NT2/D1 (cell line): Measurements from ENCODE around the gene PTPRN2.

Experiments
- SUZ12 ChIP-seq: IDR thresholded peaks from 2 replicates; pipeline ENCODE4 v1.6.1; 2011; ENCODE audit not compliant: insufficient read length, insufficient read depth; ENCODE audit errors: extremely low read depth
- YY1 ChIP-seq: IDR thresholded peaks from 2 replicates; pipeline ENCODE4 v1.6.1; 2011; ENCODE audit not compliant: insufficient read length, insufficient read depth
- ZNF274 ChIP-seq: IDR thresholded peaks from 2 replicates; pipeline ENCODE4 v1.6.1; 2011; ENCODE audit warnings: mild to moderate bottlenecking, low read depth, low read length

GRCh38 chr7:157497367-157497743 lies 1090.3 kb downstream of the PTPRN2 start:
- TF ChIP-seq ZNF274 (no peak), SUZ12 (no peak), YY1 (no peak)
